GM23338 (cell line): ENCODE measurements around the gene HMOX1. TPM values are rescaled to one million over a fixed set of nuclear protein-coding genes. Genes with fewer than 3 reads are reported as not detected.

Source experiments
- ATAC-seq: fragments of 200-7000 bp; cut with Tn5 transposase; 3 replicates; pipeline ENCODE4 v1.9.1; 2020
- DNase-seq: peaks from one replicate; pipeline ENCODE4 v3.0.0-alpha.2; 2015; ENCODE audit warnings: low spot score
- H2AFZ ChIP-seq: fragments of 200-600 bp; sonication (generic); 2 replicates; pipeline ENCODE4 v1.8.0; 2016; ENCODE audit warnings: antibody characterized with exemption, mild to moderate bottlenecking, moderate library complexity
- H3F3A ChIP-seq: fragments of 200-600 bp; sonication (generic); replicated peaks from 2 replicates; pipeline ENCODE4 v1.8.0; 2017; ENCODE audit warnings: antibody characterized with exemption, mixed run types, low read depth
- H3K27ac ChIP-seq: fragments of 200-600 bp; sonication (generic); 2 replicates; pipeline ENCODE4 v1.6.1; 2016; ENCODE audit warnings: low read depth
- H3K27me3 ChIP-seq: fragments of 200-600 bp; sonication (generic); 2 replicates; pipeline ENCODE4 v1.8.0; 2016; ENCODE audit warnings: mild to moderate bottlenecking, mixed run types, moderate library complexity; ENCODE audit not compliant: insufficient read depth
- H3K36me3 ChIP-seq: fragments of 200-600 bp; sonication (generic); 2 replicates; pipeline ENCODE4 v1.8.0; 2016; ENCODE audit warnings: mild to moderate bottlenecking; ENCODE audit not compliant: insufficient read depth
- H3K4me1 ChIP-seq: fragments of 200-600 bp; sonication (generic); 2 replicates; pipeline ENCODE4 v1.8.0; 2016; ENCODE audit warnings: mild to moderate bottlenecking, moderate library complexity; ENCODE audit not compliant: insufficient read depth
- H3K4me2 ChIP-seq: fragments of 200-600 bp; sonication (generic); 2 replicates; pipeline ENCODE4 v1.7.1; 2017; ENCODE audit warnings: mixed run types
- H3K4me3 ChIP-seq: fragments of 200-600 bp; sonication (generic); 2 replicates; pipeline ENCODE4 v1.6.1; 2016; ENCODE audit warnings: mixed run types
- H3K79me2 ChIP-seq: fragments of 200-600 bp; sonication (generic); replicated peaks from 2 replicates; pipeline ENCODE4 v1.8.0; 2017; ENCODE audit warnings: mild to moderate bottlenecking; ENCODE audit not compliant: insufficient read depth
- H3K9me2 ChIP-seq: fragments of 200-600 bp; sonication (generic); 2 replicates; pipeline ENCODE4 v1.8.0; 2017; ENCODE audit not compliant: insufficient read depth
- H4K20me1 ChIP-seq: fragments of 200-600 bp; sonication (generic); replicated peaks from 2 replicates; pipeline ENCODE4 v1.8.0; 2017; ENCODE audit warnings: mild to moderate bottlenecking; ENCODE audit not compliant: insufficient read depth
- H3K27ac Mint-ChIP-seq: 2 replicates; pipeline ENCODE4 v1.8.0; 2020; ENCODE audit warnings: inconsistent platforms, mild to moderate bottlenecking, moderate library complexity, mixed read lengths
- H3K27me3 Mint-ChIP-seq: 3 replicates; pipeline ENCODE4 v1.8.0; 2022; ENCODE audit warnings: low read depth, mild to moderate bottlenecking, moderate library complexity, mixed read lengths, inconsistent platforms; ENCODE audit not compliant: insufficient read depth, poor library complexity
- H3K36me3 Mint-ChIP-seq: 3 replicates; pipeline ENCODE4 v1.8.0; 2021; ENCODE audit warnings: low read depth, mild to moderate bottlenecking, inconsistent platforms, moderate library complexity, mixed read lengths
- H3K4me1 Mint-ChIP-seq: 3 replicates; pipeline ENCODE4 v1.8.0; 2020; ENCODE audit warnings: mild to moderate bottlenecking, inconsistent platforms, mixed read lengths
- H3K4me3 Mint-ChIP-seq: 3 replicates; pipeline ENCODE4 v1.8.0; 2021; ENCODE audit warnings: moderate library complexity, mild to moderate bottlenecking, inconsistent platforms, mixed read lengths
- H3K9me3 Mint-ChIP-seq: 3 replicates; pipeline ENCODE4 v1.8.0; 2020; ENCODE audit warnings: moderate library complexity, mild to moderate bottlenecking, inconsistent platforms, mixed read lengths
- CREB1 ChIP-seq: fragments of 250-450 bp; sonication (Bioruptor Pico); IDR thresholded peaks from 2 replicates; pipeline ENCODE4 v1.5.0; 2020; ENCODE audit warnings: low read depth, mild to moderate bottlenecking, moderate library complexity
- ETS1 ChIP-seq: IDR thresholded peaks from 2 replicates; pipeline ENCODE4 v1.6.1; 2016; ENCODE audit warnings: antibody characterized with exemption
- EZH2 ChIP-seq: fragments of 200-600 bp; sonication (generic); IDR thresholded peaks from one replicate; pipeline ENCODE4 v1.8.0; 2017; ENCODE audit warnings: antibody characterized with exemption, mild to moderate bottlenecking, low read depth; ENCODE audit not compliant: unreplicated experiment
- EZH2phosphoT487 ChIP-seq: fragments of 200-600 bp; sonication (generic); IDR thresholded peaks from one replicate; pipeline ENCODE4 v1.8.1; 2018; ENCODE audit warnings: antibody characterized with exemption; ENCODE audit not compliant: unreplicated experiment
- JUNB ChIP-seq: IDR thresholded peaks from one replicate; pipeline ENCODE4 v1.6.1; 2016; ENCODE audit warnings: antibody characterized with exemption; ENCODE audit not compliant: unreplicated experiment
- NANOG ChIP-seq: IDR thresholded peaks from 2 replicates; pipeline ENCODE4 v1.6.1; 2016; ENCODE audit warnings: antibody characterized with exemption, borderline replicate concordance
- POLR2AphosphoS5 ChIP-seq: IDR thresholded peaks from 2 replicates; pipeline ENCODE4 v1.6.1; 2016; ENCODE audit warnings: antibody characterized with exemption, low read depth
- STAT1 ChIP-seq: IDR thresholded peaks from one replicate; pipeline ENCODE4 v1.6.1; 2016; ENCODE audit warnings: antibody characterized with exemption; ENCODE audit not compliant: unreplicated experiment
- ZNF114 ChIP-seq: fragments of 250-450 bp; sonication (Bioruptor Pico); IDR thresholded peaks from 2 replicates; pipeline ENCODE4 v1.5.0; 2020; ENCODE audit warnings: mild to moderate bottlenecking, moderate library complexity
- ZNF331 ChIP-seq: fragments of 250-450 bp; sonication (Bioruptor Pico); IDR thresholded peaks from 2 replicates; pipeline ENCODE4 v1.5.0; 2020; ENCODE audit warnings: low read depth, mild to moderate bottlenecking, moderate library complexity
- polyA plus RNA-seq: library from polyadenylated mRNA; unstranded; fragments of >200 nt; fragmentation: Nextera tagmentation; extraction: Ambion mirVana; gene quantifications from 2 replicates; pipeline ENCODE4 v1.2.1, GENCODE V29; 2016
- total RNA-seq: library from RNA; depleted of rRNA; stranded (reverse); fragments of >200 nt; shearing (Covaris generic); gene quantifications from 2 replicates; pipeline ENCODE4 v1.2.3, GENCODE V29; 2014
- TF ChIP-seq, protein P1 (sequence below), 2 experiments: fragments of 200-600 bp in 1 of 2; sonication (generic) in 1 of 2; conservative IDR thresholded peaks; 2 replicates each; pipeline versions ENCODE4 v1.5.1 to v1.6.1; 2016 to 2017; ENCODE audit warnings: antibody characterized with exemption in 2 of 2, low read depth in 2 of 2, mild to moderate bottlenecking in 2 of 2, moderate library complexity in 1 of 2
- TF ChIP-seq, protein P2 (sequence below): IDR thresholded peaks from one replicate; pipeline ENCODE4 v1.6.1; 2018; ENCODE audit warnings: antibody characterized with exemption; ENCODE audit not compliant: unreplicated experiment
- TF ChIP-seq, protein P3 (sequence below): fragments of 250-450 bp; sonication (Bioruptor Pico); IDR thresholded peaks from 2 replicates; pipeline ENCODE4 v1.5.0; 2020; ENCODE audit warnings: mild to moderate bottlenecking, moderate library complexity

The HMOX1 gene
- total and polyA plus RNA-seq, 2 experiments from 2014 or later = 10.9 to 22.6 TPM

DNA sequence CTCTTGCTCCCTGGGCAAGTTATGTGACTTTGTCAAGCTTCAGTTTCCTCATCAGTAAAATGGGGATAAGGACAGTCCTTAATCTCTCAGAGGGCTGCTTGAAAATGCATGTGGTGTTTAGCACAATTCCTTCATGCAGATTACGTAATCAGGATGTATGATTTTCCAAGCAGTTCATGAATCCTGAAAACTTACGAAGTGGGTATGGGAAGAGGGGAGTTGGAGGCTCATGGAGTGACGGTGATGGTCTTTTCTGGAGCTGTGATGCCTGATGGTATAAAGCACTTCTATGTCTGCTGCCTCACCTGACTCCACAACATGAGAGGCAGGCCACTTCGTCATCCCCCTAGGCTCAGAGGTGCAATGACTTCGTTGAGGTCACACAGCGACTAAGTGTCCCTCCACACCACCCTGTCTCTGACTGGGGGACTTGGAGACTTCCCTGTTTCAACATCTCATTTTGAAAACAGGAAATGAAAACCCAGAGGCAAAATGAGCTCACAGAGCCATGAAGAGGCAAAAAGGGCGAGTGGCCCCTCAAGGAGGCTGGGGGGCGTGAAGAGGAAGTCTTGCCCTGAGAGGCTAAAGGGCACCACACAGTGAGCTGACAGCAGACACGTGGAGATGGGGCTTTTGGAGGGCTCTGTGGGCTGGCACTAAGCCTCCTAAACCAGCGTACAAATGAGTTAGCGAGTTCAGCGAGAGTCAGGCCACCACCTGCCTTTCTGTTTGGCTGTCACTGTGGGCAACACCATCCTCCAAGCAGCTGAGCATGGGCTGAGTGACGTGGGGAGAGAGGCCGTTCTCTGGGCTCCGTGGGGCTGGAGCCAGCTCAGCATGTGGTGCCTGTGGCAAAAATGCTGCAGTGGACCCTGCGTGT lies 29.1 kb downstream of the HMOX1 start:
- H3K27ac ChIP-seq = no peak overlapping the region; the same call in 1 of the 2 replicates

More for the DNA sequence above, 29.1 kb downstream of the HMOX1 start:
- ATAC-seq = no peak
- Histone ChIP-seq H3K9me2 (no peaks in the 10 kb centered on the region), H3K4me3 (no peak overlapping the region), H3K79me2 (peaks cover 12% of the 10 kb centered on the region; the same call in 1 of the 2 replicates), H4K20me1 (peaks cover 4% of the 10 kb centered on the region), H3K4me1 (no peaks in the 10 kb centered on the region), H3K36me3 (peaks cover 93% of the 10 kb centered on the region), H2AFZ (no peak overlapping the region), H3F3A (0 out of 2 replicates have a peak, but pooled peaks cover 9% of the 10 kb centered on the region), H3K4me2 (no peak overlapping the region), H3K27me3 (no peaks in the 10 kb centered on the region)
- peaks cover 99% of the 10 kb centered on the region for H3K36me3 Mint-ChIP-seq
- H3K27ac Mint-ChIP-seq = 0 out of 2 replicates have a peak overlapping the region, but pooled peaks have one; percentile 31
- H3K4me3 Mint-ChIP-seq = no peak overlapping the region
- no peak for DNase-seq
- no peaks in the 10 kb centered on the region; the same call in 2 of the 3 replicates for H3K4me1 Mint-ChIP-seq
- peaks cover 13% of the 10 kb centered on the region for H3K27me3 Mint-ChIP-seq
- TF ChIP-seq, protein P1, sequence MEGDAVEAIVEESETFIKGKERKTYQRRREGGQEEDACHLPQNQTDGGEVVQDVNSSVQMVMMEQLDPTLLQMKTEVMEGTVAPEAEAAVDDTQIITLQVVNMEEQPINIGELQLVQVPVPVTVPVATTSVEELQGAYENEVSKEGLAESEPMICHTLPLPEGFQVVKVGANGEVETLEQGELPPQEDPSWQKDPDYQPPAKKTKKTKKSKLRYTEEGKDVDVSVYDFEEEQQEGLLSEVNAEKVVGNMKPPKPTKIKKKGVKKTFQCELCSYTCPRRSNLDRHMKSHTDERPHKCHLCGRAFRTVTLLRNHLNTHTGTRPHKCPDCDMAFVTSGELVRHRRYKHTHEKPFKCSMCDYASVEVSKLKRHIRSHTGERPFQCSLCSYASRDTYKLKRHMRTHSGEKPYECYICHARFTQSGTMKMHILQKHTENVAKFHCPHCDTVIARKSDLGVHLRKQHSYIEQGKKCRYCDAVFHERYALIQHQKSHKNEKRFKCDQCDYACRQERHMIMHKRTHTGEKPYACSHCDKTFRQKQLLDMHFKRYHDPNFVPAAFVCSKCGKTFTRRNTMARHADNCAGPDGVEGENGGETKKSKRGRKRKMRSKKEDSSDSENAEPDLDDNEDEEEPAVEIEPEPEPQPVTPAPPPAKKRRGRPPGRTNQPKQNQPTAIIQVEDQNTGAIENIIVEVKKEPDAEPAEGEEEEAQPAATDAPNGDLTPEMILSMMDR (conservative IDR thresholded peaks at IDR 0.05; ENCODE audit: low read depth in 2 of 2) = no peak
- TF ChIP-seq EZH2 (no peak), ETS1 (no peak), ZNF331 (CRISPR knock-in tag) (no peak), NANOG (no peak), STAT1 (no peak), EZH2phosphoT487 (no peak), JUNB (no peak), CREB1 (CRISPR knock-in tag) (no peak), POLR2AphosphoS5 (no peak), ZNF114 (CRISPR knock-in tag) (no peak)
- TF ChIP-seq, protein P2, sequence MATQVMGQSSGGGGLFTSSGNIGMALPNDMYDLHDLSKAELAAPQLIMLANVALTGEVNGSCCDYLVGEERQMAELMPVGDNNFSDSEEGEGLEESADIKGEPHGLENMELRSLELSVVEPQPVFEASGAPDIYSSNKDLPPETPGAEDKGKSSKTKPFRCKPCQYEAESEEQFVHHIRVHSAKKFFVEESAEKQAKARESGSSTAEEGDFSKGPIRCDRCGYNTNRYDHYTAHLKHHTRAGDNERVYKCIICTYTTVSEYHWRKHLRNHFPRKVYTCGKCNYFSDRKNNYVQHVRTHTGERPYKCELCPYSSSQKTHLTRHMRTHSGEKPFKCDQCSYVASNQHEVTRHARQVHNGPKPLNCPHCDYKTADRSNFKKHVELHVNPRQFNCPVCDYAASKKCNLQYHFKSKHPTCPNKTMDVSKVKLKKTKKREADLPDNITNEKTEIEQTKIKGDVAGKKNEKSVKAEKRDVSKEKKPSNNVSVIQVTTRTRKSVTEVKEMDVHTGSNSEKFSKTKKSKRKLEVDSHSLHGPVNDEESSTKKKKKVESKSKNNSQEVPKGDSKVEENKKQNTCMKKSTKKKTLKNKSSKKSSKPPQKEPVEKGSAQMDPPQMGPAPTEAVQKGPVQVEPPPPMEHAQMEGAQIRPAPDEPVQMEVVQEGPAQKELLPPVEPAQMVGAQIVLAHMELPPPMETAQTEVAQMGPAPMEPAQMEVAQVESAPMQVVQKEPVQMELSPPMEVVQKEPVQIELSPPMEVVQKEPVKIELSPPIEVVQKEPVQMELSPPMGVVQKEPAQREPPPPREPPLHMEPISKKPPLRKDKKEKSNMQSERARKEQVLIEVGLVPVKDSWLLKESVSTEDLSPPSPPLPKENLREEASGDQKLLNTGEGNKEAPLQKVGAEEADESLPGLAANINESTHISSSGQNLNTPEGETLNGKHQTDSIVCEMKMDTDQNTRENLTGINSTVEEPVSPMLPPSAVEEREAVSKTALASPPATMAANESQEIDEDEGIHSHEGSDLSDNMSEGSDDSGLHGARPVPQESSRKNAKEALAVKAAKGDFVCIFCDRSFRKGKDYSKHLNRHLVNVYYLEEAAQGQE = no peak
- TF ChIP-seq, protein P3, sequence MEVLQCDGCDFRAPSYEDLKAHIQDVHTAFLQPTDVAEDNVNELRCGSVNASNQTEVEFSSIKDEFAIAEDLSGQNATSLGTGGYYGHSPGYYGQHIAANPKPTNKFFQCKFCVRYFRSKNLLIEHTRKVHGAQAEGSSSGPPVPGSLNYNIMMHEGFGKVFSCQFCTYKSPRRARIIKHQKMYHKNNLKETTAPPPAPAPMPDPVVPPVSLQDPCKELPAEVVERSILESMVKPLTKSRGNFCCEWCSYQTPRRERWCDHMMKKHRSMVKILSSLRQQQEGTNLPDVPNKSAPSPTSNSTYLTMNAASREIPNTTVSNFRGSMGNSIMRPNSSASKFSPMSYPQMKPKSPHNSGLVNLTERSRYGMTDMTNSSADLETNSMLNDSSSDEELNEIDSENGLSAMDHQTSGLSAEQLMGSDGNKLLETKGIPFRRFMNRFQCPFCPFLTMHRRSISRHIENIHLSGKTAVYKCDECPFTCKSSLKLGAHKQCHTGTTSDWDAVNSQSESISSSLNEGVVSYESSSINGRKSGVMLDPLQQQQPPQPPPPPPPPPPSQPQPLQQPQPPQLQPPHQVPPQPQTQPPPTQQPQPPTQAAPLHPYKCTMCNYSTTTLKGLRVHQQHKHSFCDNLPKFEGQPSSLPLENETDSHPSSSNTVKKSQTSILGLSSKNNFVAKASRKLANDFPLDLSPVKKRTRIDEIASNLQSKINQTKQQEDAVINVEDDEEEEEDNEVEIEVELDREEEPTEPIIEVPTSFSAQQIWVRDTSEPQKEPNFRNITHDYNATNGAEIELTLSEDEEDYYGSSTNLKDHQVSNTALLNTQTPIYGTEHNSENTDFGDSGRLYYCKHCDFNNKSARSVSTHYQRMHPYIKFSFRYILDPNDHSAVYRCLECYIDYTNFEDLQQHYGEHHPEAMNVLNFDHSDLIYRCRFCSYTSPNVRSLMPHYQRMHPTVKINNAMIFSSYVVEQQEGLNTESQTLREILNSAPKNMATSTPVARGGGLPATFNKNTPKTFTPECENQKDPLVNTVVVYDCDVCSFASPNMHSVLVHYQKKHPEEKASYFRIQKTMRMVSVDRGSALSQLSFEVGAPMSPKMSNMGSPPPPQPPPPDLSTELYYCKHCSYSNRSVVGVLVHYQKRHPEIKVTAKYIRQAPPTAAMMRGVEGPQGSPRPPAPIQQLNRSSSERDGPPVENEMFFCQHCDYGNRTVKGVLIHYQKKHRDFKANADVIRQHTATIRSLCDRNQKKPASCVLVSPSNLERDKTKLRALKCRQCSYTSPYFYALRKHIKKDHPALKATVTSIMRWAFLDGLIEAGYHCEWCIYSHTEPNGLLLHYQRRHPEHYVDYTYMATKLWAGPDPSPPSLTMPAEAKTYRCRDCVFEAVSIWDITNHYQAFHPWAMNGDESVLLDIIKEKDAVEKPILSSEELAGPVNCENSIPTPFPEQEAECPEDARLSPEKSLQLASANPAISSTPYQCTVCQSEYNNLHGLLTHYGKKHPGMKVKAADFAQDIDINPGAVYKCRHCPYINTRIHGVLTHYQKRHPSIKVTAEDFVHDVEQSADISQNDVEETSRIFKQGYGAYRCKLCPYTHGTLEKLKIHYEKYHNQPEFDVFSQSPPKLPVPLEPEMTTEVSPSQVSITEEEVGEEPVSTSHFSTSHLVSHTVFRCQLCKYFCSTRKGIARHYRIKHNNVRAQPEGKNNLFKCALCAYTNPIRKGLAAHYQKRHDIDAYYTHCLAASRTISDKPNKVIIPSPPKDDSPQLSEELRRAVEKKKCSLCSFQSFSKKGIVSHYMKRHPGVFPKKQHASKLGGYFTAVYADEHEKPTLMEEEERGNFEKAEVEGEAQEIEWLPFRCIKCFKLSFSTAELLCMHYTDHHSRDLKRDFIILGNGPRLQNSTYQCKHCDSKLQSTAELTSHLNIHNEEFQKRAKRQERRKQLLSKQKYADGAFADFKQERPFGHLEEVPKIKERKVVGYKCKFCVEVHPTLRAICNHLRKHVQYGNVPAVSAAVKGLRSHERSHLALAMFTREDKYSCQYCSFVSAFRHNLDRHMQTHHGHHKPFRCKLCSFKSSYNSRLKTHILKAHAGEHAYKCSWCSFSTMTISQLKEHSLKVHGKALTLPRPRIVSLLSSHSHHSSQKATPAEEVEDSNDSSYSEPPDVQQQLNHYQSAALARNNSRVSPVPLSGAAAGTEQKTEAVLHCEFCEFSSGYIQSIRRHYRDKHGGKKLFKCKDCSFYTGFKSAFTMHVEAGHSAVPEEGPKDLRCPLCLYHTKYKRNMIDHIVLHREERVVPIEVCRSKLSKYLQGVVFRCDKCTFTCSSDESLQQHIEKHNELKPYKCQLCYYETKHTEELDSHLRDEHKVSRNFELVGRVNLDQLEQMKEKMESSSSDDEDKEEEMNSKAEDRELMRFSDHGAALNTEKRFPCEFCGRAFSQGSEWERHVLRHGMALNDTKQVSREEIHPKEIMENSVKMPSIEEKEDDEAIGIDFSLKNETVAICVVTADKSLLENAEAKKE (CRISPR knock-in tag) = no peak
- H3K9me3 Mint-ChIP-seq = no peaks in the 10 kb centered on the region
